Left renal pelvis (tissue), 4 donors: ENCODE measurements around the gene FAM167B. TPM values are rescaled to one million over a fixed set of nuclear protein-coding genes. Genes with fewer than 3 reads are reported as not detected.
A peak's percentile ranks its signal among the peaks of the same experiment; 100 is the strongest.

ENCODE experiments used
- DNase-seq, 4 donors: peaks; one replicate each; pipeline ENCODE4 v3.0.0-alpha.2; 2013; ENCODE audit warnings: low read depth in 4 of 4, low spot score in 3 of 4
- polyA plus RNA-seq, 4 donors: library from polyadenylated mRNA; unstranded; fragments of 120-200 nt; gene quantifications; one replicate each; pipeline ENCODE4 v1.2.1, GENCODE V29; 2013; ENCODE audit not compliant: insufficient read length in 4 of 4

The FAM167B gene
- 10 to 100 TPM in 2 of 4 donors, 1 to 10 TPM in 2; 3.8 to 12.9 (median 9.8) TPM for polyA plus RNA-seq

DNA sequence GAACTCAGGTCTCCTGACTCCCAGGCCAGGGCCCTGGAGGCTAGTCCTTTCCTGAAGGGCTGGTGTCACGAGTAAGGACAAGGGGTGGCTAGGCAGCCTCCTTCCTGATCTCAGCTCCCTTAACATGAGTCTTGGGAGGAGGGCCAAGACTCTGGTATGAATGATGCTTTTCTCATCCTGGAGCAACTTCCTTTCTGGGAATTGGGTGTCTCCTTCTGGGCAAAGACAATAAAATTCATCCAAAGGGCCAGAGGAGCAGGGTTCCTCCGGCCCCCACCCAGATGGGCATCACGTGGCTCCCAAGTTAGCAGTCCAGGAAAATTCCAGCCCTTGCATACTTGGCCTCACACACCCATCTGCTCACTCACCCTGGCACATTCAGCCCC, at the start of gene FAM167B:
FAM167B (plus strand) TSS at position 335 of the 386 bp plus-strand sequence. CDS start 200 bp downstream, outside the sequence.
- DNase-seq, result no peak

DNA sequence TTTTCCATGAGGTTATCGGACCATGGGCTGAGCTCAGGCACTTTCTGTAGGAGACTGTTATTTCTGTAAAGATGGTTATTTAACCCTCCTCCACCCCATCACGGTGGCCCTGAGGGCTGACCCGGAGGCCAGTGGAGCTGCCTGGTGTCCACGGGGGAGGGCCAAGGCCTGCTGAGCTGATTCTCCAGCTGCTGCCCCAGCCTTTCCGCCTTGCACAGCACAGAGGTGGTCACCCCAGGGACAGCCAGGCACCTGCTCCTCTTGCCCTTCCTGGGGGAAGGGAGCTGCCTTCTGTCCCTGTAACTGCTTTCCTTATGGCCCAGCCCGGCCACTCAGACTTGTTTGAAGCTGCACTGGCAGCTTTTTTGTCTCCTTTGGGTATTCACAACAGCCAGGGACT, 49.2 kb upstream of the FAM167B start:
- DNase-seq, result no peak

DNA sequence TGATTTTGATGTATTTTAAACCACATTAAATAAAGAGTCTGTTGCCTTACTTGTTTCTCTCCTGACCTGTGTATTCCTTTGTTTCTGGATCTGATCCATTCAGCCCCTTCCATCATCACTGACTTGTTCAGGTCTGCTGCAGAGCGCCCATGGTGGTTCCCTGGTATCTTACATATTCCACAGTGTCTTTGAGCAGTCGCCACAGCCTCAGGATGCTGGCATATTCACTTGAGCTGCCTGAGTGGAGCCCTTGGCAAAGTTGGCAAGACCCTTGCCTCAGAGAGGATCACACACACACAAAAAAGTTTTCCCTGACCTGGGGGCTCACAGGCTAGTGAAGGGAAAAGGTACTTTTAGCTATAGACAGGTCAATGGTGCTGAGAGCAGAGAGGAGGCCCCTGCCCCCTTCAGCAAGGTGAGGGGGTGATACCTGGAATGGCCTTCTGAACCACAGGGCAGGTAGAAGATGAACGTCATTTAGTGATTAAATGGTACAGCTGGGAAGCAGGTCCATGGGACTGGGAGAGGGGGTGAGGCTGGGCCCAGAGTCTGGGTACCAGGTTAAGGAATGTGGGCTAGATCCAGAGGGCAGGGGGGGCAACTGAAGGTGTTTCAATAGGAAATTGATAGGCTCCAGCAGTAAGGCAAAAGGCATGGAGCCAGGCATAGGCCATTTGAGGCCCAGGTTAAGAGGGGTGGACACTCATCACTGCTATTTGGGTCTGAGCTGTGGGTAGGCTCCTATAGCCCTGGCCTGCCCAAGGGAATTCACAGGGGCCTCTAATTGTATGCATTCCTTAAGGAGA, 48.6 kb upstream of the FAM167B start:
- DNase-seq, result no peak

DNA sequence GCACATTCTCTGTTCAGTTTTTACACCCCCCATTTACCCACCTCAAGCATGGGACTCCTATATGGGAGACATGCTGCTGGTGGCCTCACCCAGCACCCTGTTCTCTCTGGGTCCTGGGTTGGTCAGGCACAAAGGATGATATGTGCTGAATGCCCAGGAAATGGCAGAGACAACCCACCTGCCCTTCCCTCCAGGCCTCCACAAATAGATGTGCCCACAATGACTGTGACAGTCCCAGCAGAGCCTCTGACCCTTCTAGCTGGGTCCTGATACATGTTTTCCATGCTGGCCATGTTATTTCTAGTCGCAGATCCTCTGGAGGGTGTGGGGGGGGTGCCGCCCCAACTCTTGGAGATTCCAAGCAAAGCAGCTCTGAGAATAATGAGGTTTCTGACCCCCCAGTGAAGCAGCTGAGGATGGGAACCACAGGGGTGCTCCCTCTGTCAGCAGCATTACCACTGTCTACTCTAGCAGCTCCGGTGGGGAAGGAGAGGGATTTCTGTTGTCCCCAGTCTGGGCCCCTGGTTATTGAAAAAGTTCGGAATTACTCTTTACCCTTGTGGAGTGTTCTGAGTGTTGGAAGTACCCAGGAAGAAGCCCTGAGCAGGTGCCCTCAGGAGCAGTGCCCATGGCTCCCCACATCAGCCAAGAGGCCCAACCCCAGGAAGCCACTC, 47.8 kb upstream of the FAM167B start:
- no peak for DNase-seq

DNA sequence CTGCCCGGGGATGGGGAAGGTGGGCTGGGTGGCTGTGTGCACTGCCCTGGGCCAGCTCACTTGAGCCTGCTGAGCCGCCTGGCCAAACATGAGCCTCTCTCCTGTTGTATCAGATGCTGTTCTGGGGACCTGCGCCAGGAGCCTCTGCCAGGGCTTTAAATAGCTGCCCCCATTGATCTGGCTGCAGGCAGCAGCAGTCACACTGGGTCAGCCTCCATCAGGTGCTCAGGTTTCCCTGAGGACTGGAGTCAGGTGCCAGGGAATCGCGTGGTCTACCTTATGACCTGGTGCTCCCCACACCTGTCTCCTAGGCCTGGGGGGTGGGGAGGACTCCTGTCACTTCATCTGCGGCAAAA, 47.3 kb upstream of the FAM167B start:
- no peak for DNase-seq

DNA sequence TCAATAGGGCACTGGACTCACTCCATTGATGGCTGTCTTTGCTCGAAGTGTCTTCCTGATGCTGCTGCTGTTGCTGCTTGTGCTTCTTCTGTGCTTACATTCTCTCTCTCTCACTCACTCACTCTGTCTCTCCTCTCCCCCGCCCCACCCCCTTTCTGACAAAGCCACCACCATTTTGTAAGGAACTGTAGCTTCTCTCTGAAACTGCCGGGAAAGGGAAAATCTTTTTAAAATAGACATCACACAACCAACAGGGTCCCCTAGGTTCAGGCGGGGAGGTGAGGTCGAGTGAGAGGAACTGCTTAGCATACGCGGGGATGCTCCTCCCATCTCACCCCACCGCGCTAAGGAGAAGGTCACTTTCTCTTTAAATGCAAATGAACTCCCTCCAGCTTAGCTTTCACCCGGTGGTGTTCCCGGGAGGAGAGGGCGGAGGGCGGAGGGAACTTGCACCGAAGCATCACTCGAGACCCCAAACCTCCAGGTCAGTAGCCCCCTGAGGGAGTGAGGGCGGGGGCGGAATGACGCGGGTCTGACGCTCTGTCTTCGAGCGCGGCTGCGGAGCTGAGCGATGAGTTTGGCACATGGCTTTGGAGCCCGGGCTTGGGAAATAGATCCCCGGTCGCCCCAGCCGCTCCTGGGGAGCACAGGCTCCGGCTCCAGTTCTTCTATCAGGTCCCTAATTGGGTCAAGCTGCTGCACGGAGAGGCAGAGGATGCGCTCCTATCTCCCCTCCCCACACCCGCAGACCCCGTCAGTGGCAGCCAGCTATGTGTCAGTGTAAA, 46.6 kb upstream of the FAM167B start, which contains the start of gene CCDC28B:
CCDC28B (plus strand) TSS at position 370 of the 785 bp plus-strand sequence. CDS start 1,341 bp downstream, outside the sequence.
- no peak for DNase-seq

DNA sequence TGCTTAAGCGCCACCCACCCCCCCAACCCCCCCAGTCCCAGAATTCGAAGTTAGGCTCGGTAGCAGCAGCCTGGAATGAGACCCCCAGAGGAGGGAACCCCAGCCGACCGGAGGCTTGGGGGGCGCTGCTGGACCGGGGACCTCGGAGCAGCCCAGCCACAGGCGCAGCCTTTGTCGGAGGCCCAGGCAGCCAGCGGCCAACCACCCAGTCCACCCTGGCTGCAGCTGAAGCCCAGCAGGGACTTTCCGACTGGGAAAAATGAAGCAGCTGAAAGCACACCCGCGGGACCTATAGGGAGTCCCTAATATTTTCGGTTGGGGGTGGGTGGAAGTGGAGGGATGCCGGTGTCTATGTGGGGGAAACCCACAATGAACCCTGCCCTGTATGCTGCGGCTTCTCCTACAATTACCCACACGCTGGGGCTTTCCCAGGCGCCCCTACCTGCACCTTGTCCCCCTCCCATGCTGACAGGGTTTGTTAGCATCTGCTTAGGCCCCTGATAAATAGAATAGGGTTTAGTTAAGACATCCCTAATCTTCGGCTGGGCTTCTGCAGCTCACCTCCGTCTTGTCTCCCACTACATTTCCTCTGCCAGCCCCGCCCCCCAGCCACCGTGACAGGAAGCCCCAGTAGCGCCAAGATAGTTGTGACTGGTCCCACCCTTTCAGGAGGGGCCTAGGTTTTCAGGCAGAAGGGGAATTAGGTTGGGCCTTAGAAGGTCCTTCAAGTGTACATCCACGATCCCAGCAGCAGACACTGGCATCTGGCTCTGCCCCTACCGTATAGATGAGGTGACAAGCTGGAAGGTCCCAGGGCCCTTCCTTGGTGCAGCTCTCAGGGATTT, 45.8 kb upstream of the FAM167B start:
- DNase-seq, result no peak

DNA sequence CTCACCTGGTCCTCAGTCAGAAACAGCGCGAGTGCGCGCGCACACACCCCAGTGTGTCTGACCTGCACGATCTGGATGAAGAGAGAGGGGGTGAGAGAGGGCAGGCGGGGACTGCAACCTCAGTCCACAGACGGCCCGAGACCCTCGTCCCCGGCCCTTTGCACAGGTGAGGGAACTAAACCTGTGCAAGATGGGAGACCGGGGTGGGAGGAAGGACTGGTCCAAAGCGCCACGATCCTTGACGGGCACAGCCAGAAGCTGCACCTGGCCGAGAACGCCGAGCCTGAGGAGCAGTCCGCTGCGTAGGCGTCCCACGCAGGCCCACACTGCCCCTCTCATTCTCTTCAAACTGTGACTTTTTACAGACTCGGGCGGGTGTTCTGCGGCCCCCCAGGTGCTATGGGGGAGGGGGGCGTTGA, 42.1 kb upstream of the FAM167B start:
- DNase-seq, result no peak

DNA sequence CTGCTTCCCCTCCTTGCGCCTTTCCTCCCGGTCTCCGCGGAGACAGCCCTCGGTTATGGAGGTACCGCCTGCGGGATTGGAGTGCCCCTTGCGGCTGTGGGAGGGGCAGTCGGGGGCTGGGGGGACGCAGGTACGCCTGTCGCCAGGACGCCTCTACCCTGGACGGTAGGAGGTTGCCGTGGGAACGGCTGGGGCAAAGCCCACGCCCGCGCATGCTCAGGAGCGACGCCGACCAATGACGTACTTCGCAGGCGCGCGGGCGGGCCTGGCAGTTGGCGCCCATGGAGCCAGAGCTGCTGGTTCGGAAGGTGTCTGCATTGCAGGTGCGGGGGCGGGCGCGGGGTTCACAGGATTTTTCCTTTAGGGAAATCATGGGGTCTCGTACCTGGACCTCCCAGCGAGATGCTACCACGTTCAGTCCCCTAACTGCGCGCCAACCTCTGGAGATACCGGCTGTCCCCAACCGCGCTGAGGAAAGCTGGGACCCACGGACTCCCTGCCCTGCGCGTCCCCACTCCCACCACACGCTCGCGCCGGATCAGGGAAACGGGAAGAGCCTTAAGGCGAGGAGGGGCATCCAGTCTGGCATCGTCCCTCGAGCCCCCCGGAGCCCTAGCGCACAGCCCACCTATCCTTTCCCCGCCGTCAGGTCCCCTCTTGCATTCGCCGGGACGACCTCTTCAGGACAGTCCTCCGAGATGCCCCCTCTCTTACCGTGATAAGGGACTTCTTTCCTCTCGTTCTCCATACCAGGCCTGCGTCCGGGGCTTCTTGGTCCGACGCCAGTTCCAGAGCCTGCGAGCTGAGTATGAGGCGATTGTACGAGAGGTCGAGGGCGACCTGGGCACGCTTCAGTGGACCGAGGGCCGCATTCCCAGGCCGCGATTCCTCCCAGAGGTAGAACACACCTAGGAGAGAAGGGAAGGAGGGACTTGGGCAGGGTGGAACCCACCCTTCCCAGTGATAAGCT, 41.3 kb upstream of the FAM167B start, which contains the start of gene IQCC:
IQCC (plus strand) TSS at position 271 of the 970 bp plus-strand sequence; CDS start at position 282, 11 bp downstream.
- peak in 3 of 4 donors; percentile 77 to 87 (median 82) for DNase-seq

DNA sequence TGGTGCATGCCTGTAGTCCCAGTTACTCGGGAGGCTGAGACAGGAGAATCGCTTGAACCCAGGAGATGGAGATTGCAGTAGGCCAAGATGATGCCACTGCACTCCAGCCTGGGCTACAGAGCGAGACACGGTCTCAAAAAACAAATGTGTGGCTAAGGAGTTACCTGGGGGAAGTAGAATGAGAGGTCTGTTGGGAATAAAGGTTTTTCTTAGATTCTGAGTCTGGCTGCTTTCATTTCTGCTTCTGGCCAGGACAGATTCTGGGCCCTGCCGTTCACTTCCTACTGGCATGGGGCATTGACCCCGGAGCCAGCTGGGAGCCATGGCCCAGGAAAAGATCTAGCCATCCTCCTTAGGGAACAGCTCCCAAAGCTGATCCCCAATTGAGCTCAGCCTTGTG, 38.6 kb upstream of the FAM167B start:
- no peak for DNase-seq

DNA sequence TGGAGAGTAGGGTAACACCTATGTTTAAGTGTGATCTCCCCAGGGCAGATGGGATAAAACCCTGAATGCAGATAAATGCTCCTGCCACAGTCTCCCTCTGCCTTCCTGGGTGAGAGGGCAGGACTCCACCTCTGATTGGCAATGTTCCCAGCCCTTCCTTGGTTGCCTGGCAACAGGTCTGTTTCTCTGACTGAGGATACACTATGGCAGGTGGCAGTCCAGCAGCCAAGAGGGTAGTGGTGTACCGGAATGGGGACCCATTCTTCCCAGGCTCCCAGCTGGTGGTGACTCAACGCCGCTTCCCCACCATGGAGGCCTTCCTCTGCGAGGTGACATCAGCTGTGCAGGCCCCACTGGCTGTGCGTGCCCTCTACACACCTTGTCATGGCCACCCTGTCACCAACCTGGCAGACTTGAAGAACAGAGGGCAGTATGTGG, 38.1 kb upstream of the FAM167B start, which contains the start of gene DCDC2B:
DCDC2B (plus strand) TSS at position 199 of the 438 bp plus-strand sequence; CDS start at position 204, 5 bp downstream.
- DNase-seq, result no peak

DNA sequence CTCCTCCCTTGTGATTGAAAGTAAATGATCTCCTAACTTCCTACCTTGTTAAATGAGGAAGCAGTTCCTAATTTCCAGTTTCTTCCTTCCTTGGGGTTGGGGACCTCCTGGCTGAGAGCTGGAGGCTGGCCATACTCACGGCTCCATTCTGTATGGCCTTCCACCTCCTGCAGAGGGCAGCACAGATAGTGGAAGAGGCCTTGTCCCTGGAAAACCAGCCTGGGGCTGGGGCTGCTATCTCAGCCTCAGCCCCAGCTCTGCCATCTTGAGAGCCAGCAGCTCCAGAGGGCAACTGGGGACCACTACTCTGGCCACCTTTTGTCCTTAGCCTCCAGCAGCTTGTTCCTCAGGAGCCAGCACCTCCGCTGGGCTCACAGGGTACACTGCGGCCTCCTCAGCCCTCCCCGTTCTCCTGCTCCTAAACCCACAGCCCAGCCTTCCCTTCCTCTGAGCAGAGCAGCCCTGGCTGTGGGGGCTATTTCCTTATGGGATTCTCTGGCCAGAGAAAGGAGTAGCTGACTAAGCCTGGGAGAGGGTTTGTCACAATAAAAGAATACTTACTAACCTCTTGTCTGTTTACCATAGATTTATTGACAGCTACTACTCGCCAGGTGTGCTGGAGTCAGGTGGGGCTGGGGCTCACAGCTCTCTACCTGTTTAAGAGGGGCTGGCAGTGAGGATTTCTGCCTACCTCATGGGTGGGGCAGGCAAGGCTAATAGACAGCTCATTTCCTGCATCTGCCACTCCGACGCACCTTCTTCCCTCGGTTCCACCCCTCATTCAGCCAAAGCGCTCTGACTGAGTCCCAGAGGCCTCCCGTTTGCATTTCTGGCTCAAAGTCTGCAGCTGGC, 31.2 kb upstream of the FAM167B start:
- no peak for DNase-seq

DNA sequence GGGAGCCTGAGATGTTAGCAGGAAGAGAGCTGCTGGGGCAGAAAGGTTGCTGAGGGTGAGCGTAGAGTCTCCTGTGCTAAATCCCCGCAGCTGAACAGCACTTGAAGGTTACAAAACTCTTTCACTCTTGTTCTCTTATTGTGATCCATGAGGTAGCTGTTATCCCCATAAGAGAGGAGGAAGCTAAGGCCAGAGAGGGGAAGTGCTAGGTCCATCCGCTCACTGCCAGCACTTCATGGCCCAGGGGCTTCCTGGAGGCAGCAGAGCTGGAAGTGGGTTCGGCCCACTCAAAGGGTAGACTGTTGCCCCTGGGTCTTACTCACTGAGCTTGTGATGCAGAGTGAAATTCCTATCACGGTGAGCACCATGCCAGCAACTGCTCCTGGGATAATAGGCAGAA, 30.5 kb upstream of the FAM167B start:
- DNase-seq, result no peak

DNA sequence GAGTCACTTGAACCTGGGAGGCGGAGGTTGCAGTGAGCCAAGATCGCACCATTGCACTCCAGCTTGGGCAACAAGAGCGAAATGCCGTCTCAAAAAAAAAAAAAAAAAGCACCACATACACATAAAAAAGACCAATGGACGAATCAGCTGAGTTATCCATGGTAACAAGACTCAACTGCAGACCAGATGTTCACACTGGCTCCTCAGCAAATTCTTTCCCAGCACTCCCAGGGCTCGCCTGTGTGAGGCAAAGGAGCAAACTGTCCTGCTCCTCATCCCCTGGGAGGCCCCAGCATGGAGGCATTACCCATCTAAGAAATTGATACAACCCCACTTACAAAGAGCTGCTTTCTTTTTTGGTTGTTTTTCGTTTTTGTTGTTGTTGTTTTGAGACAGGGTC, 28.0 kb upstream of the FAM167B start:
- DNase-seq, result no peak

DNA sequence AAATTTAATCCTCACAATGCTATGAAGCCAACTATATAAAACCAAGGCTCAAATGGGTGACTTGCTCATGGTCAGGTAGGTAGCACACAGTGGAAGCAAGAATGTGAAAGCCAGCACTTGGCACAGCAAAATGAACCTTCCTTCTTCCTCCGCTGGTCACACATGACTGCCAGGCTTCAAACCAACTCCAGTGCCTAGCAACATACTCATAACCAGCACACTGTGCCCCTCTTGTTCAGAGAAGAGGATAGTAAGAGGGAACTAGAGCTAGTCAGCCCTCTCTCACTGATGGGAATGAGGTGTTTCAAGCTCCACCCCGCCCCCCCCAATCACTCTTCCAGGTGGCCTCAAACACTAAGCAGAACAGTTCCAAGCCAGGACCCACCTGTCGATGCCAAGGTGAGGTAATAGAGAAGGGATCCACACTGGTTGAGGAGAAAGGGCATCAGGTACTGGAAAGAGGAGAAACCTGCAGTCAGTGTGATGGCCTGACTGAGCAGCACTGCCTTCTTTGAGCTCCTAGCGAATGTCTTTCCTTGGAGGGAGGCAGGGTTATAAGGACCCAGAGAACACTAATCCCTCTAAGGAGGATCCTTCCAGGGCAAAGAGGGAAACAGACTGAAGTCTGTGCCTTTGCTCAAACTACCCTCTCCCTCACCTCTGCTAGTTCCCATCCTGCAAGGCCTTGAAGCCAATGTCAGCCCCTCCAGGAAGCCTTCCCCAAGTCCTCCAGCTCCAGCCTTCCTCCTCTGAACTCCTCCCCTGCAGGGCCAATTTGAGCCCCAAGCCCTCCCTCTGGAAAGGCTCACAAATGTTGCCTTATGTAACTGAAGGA, 26.1 kb upstream of the FAM167B start:
- no peak for DNase-seq

DNA sequence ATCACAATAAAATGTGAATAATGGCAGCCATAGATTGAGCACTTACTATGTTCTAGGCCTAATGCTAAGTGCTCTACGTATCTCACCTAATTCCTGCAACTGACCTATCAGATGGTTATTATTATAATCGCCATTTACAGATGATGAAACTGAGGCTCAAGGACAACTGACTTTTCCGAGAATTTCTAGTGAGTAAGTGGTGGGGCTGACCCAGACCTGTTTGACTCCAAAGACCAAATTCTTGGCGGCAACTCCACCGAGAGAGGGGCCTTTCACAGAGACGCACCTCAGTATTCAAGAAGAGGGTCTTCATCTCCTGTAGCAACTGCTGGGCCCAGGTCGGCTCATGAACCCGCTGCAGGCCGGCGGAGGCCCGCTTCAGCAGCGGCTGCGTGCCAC, 25.4 kb upstream of the FAM167B start:
- no peak for DNase-seq
